Adrenal gland (tissue), 5 donors: Measurements from ENCODE around the gene SART3.

Experiments
- CTCF ChIP-seq, 6 experiments: fragments of 450-650 bp in 4 of 6; fragments of 200-600 bp in 2 of 6; sonication (generic) in 1 of 6; IDR thresholded peaks; 1 replicate in 5 of 6; 2 replicates in 1 of 6; pipeline versions ENCODE4 v1.5.1 to v1.8.0; 2016 to 2021; ENCODE audit warnings: antibody characterized with exemption in 6 of 6, mild to moderate bottlenecking in 2 of 6, moderate library complexity in 1 of 6
- POLR2A ChIP-seq, 2 donors: fragments of 450-650 bp; IDR thresholded peaks; one replicate each; pipeline ENCODE4 v1.6.1; 2017; ENCODE audit warnings: antibody characterized with exemption in 2 of 2, mild to moderate bottlenecking in 2 of 2, moderate library complexity in 1 of 2
- donor health status: DM: no; HTN: no; CAD: no.

- TF ChIP-seq CTCF (IDR thresholded peaks at IDR 0.05) (no peak), POLR2A (IDR thresholded peaks at IDR 0.05) (no peak)
Measured at GRCh38 chr12:108553799-108554198, 7.2 kb downstream of the SART3 start.
